Mononuclear cell (primary cell): ENCODE data around the gene CEP128. TPM values are rescaled to one million over a fixed set of nuclear protein-coding genes. Genes with fewer than 3 reads are reported as not detected.

Experiments used
- total RNA-seq: library from RNA; depleted of rRNA; stranded (reverse); fragments of >200 nt; gene quantifications from one replicate; pipeline ENCODE4 v1.2.3, GENCODE V29; 2012

Gene CEP128
- total RNA-seq, 1 donor = 11.0 TPM

Other genes starting within 250 kb of the CEP128 start
- gene TSHR, start 13.9 kb upstream of the CEP128 start, total RNA-seq = 0.21 TPM